ENCODE results near the gene XYLB.

XYLB gene

GRCh38 chr3:38454884-38455638, 108.5 kb downstream of the XYLB start:
- TF ChIP-seq SIN3A (IDR thresholded peaks at IDR 0.05; ENCODE audit: borderline replicate concordance, insufficient read depth, low read length), result 0 out of 2 replicates have a peak, but pooled peaks have one; percentile 28
- TF ChIP-seq FOXP2 (optimal IDR thresholded peaks at IDR 0.05; ENCODE audit: borderline replicate concordance, extremely low read depth, extremely low read length, insufficient read depth), result no peak
- TF ChIP-seq POLR2AphosphoS5 (IDR thresholded peaks at IDR 0.05; ENCODE audit: low read depth, low read length), result no peak
- no peak for TF ChIP-seq TAF1 (IDR thresholded peaks at IDR 0.05; ENCODE audit: borderline replicate concordance, insufficient read depth, low read length)
- TF ChIP-seq REST (IDR thresholded peaks at IDR 0.05; ENCODE audit: insufficient read depth in 1 of 2, low read depth in 2 of 2, low read length in 2 of 2), result no peak

- no peak for TF ChIP-seq TAF1 (IDR thresholded peaks at IDR 0.05; ENCODE audit: borderline replicate concordance, insufficient read depth, low read length)
- TF ChIP-seq SIN3A (IDR thresholded peaks at IDR 0.05; ENCODE audit: borderline replicate concordance, insufficient read depth, low read length), result no peak
- no peak for TF ChIP-seq POLR2AphosphoS5 (IDR thresholded peaks at IDR 0.05; ENCODE audit: low read depth, low read length)
- no peak for TF ChIP-seq FOXP2 (optimal IDR thresholded peaks at IDR 0.05; ENCODE audit: borderline replicate concordance, extremely low read depth, extremely low read length, insufficient read depth)
- TF ChIP-seq REST (IDR thresholded peaks at IDR 0.05; ENCODE audit: insufficient read depth in 1 of 2, low read depth in 2 of 2, low read length in 2 of 2), result no peak
Measured at GRCh38 chr3:38455639-38456430, 109.2 kb downstream of the XYLB start.

- TF ChIP-seq POLR2AphosphoS5 (IDR thresholded peaks at IDR 0.05; ENCODE audit: low read depth, low read length) (no peak), FOXP2 (optimal IDR thresholded peaks at IDR 0.05; ENCODE audit: borderline replicate concordance, extremely low read depth, extremely low read length, insufficient read depth) (no peak), TAF1 (IDR thresholded peaks at IDR 0.05; ENCODE audit: borderline replicate concordance, insufficient read depth, low read length) (no peak), SIN3A (IDR thresholded peaks at IDR 0.05; ENCODE audit: borderline replicate concordance, insufficient read depth, low read length) (no peak), REST (IDR thresholded peaks at IDR 0.05; ENCODE audit: insufficient read depth in 1 of 2, low read depth in 2 of 2, low read length in 2 of 2) (no peak)
Measured at GRCh38 chr3:38457111-38458003, 110.8 kb downstream of the XYLB start.

- TF ChIP-seq POLR2AphosphoS5 (IDR thresholded peaks at IDR 0.05; ENCODE audit: low read depth, low read length) (no peak), SIN3A (IDR thresholded peaks at IDR 0.05; ENCODE audit: borderline replicate concordance, insufficient read depth, low read length) (no peak), REST (IDR thresholded peaks at IDR 0.05; ENCODE audit: insufficient read depth in 1 of 2, low read depth in 2 of 2, low read length in 2 of 2) (no peak), FOXP2 (optimal IDR thresholded peaks at IDR 0.05; ENCODE audit: borderline replicate concordance, extremely low read depth, extremely low read length, insufficient read depth) (no peak), TAF1 (IDR thresholded peaks at IDR 0.05; ENCODE audit: borderline replicate concordance, insufficient read depth, low read length) (no peak)
Measured at GRCh38 chr3:38458796-38459498, 112.4 kb downstream of the XYLB start.
